Stimulated activated CD8-positive, alpha-beta memory T cell treated with anti-CD3 and anti-CD28 coated beads, Interleukin-4, amount 100 ng/mL, for 48 hours (primary cell): ENCODE data around the gene ALS2.
"Not testable (repeated sequence)": the region's sequence is repeated elsewhere in the genome, so short reads cannot be mapped to it uniquely, and the experiment has no call there.

ENCODE experiments used
- DNase-seq: peaks from one replicate; pipeline ENCODE4 v3.0.0-alpha.2; 2020

The ALS2 gene

GRCh38 chr2:201793631-201794030, 12.9 kb upstream of the ALS2 start:
- DNase-seq, result no peak

- DNase-seq, result no peak
Observed at GRCh38 chr2:201790989-201791388, 10.3 kb upstream of the ALS2 start.

GRCh38 chr2:201790291-201790690, 9.6 kb upstream of the ALS2 start:
- no peak for DNase-seq

GRCh38 chr2:201789395-201789794, 8.7 kb upstream of the ALS2 start:
- no peak for DNase-seq

- DNase-seq, result no peak
Observed at GRCh38 chr2:201788371-201788770, 7.6 kb upstream of the ALS2 start.

- DNase-seq, result no peak
Observed at GRCh38 chr2:201786471-201786870, 5.7 kb upstream of the ALS2 start.

- no peak for DNase-seq
Observed at GRCh38 chr2:201785135-201785534, 4.4 kb upstream of the ALS2 start.

GRCh38 chr2:201784563-201784962, 3.8 kb upstream of the ALS2 start:
- no peak for DNase-seq

- DNase-seq, result peak; percentile 35
Observed at GRCh38 chr2:201781557-201782051, 871 bp upstream of the ALS2 start.

GRCh38 chr2:201779901-201780673, 646 bp downstream of the ALS2 start:
- DNase-seq, result no peak

GRCh38 chr2:201777869-201778268, 2.9 kb downstream of the ALS2 start:
- DNase-seq, result no peak

GRCh38 chr2:201777043-201777442, 3.7 kb downstream of the ALS2 start:
- DNase-seq, result no peak

- DNase-seq, result no peak
Observed at GRCh38 chr2:201775326-201775725, 5.4 kb downstream of the ALS2 start.

GRCh38 chr2:201774546-201774945, 6.2 kb downstream of the ALS2 start:
- DNase-seq, result no peak

GRCh38 chr2:201773990-201774389, 6.7 kb downstream of the ALS2 start:
- no peak for DNase-seq

- DNase-seq, result no peak
Observed at GRCh38 chr2:201769666-201770373, 10.9 kb downstream of the ALS2 start.

- DNase-seq, result no peak
Observed at GRCh38 chr2:201768918-201769317, 11.8 kb downstream of the ALS2 start.

GRCh38 chr2:201765799-201766198, 14.9 kb downstream of the ALS2 start:
- no peak for DNase-seq

GRCh38 chr2:201764469-201764868, 16.3 kb downstream of the ALS2 start:
- DNase-seq, result not testable (repeated sequence)

- no peak for DNase-seq
Observed at GRCh38 chr2:201761101-201761500, 19.6 kb downstream of the ALS2 start.

GRCh38 chr2:201759567-201759966, 21.2 kb downstream of the ALS2 start:
- DNase-seq, result no peak

- no peak for DNase-seq
Observed at GRCh38 chr2:201758873-201759272, 21.9 kb downstream of the ALS2 start.

- DNase-seq, result no peak
Observed at GRCh38 chr2:201758234-201758633, 22.5 kb downstream of the ALS2 start.

- DNase-seq, result no peak
Observed at GRCh38 chr2:201754717-201755415, 25.9 kb downstream of the ALS2 start.
